ENCODE data around the gene BORA.
A peak's percentile ranks its signal among the peaks of the same experiment; 100 is the strongest.

The BORA gene

DNA sequence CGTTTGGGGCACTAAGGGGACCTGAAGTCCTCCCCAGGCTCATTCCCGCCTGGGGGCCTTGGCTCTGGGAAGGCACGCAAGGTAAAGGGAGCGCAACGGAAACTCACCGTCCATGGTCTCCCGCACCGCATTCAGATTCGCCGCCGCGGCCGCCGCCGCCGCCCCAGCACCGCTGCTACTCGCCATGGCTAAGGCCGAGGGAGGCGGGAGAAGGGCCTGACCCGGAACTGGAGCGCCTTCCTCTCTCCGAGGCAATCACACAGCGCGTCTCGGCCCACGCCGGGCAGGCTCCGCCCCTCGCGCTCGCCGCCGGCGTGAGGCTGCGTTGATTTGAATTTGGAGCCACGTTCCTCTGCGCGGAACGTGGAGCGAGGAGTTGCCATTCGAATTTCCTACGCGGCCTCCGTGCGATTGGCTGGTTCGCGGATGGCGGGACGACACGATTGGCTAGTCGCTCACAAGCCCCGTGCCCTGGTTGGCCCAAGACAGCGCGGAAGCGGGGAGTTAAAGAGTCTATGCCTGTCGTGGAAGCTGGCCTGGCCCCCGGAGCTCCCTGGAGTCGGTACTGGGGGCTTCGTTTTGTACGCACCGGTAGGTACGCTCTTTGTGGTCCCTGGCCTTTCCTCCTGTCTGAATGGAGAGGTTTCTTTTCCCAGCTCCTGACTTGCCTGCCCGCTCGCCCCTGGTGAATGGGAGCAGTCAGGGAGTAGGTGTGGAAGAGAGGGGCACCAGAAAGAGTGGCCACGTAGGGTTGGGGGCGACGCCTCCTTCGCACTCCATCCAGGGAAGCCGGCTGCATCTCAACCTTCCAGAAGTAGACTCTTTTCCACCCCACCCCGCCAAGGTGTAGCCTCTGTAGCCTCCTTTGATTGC, at the start of gene BORA, which contains the start of gene MZT1:
Gene BORA (plus strand): TSS at position 507 of the 873 bp plus-strand sequence. CDS start 1,018 bp downstream, outside the sequence.
Gene MZT1 (minus strand): TSS at position 213 of the 873 bp plus-strand sequence. CDS start 27 bp downstream, at position 186.
- peaks cover 16% of the 10 kb centered on the region for H3K4me1 ChIP-seq (ENCODE audit: insufficient read depth, poor library complexity, severe bottlenecking)
- H3K36me3 ChIP-seq (ENCODE audit: low read depth), result peaks cover 56% of the 10 kb centered on the region
- peak; percentile 95 for ATAC-seq (ENCODE audit: low read depth)
- peak; percentile 96 for DNase-seq (ENCODE audit: low spot score)
- no peaks in the 10 kb centered on the region for H3K27me3 ChIP-seq (ENCODE audit: insufficient read depth, poor library complexity, severe bottlenecking)
- peak within 1 kb of the TSS; percentile 58 for H3K4me3 ChIP-seq (ENCODE audit: severe bottlenecking)
- TF ChIP-seq, protein P1, sequence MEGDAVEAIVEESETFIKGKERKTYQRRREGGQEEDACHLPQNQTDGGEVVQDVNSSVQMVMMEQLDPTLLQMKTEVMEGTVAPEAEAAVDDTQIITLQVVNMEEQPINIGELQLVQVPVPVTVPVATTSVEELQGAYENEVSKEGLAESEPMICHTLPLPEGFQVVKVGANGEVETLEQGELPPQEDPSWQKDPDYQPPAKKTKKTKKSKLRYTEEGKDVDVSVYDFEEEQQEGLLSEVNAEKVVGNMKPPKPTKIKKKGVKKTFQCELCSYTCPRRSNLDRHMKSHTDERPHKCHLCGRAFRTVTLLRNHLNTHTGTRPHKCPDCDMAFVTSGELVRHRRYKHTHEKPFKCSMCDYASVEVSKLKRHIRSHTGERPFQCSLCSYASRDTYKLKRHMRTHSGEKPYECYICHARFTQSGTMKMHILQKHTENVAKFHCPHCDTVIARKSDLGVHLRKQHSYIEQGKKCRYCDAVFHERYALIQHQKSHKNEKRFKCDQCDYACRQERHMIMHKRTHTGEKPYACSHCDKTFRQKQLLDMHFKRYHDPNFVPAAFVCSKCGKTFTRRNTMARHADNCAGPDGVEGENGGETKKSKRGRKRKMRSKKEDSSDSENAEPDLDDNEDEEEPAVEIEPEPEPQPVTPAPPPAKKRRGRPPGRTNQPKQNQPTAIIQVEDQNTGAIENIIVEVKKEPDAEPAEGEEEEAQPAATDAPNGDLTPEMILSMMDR (IDR thresholded peaks at IDR 0.05; ENCODE audit: poor library complexity, severe bottlenecking), result no peak
- peak within 1 kb of the TSS; percentile 16 for H3K27ac ChIP-seq (ENCODE audit: poor library complexity, severe bottlenecking)
- H3K9me3 ChIP-seq (ENCODE audit: severe bottlenecking), result no peaks in the 10 kb centered on the region

DNA sequence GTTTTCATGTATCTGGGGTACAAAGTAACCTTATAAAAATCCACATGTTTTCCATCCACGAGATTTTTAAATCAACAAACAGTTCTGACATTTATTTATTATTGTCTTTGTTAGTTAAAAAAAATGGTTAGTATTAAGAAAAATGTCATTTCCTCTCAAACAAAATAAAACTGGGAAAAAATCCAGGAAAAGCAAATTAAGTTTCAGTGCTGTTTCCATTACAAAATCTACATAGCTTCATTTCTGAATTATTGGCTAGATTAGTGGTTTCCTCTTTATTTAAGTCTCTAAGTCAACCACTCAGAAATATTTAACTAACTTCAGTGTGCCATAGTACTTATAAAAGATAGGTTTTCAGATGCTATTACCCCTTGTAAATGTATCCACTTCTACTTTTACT, 49.4 kb upstream of the BORA start:
- Histone ChIP-seq H3K36me3 (ENCODE audit: low read depth) (no peaks in the 10 kb centered on the region), H3K27me3 (ENCODE audit: insufficient read depth, poor library complexity, severe bottlenecking) (no peaks in the 10 kb centered on the region), H3K4me3 (ENCODE audit: severe bottlenecking) (no peak overlapping the region), H3K4me1 (ENCODE audit: insufficient read depth, poor library complexity, severe bottlenecking) (no peaks in the 10 kb centered on the region), H3K9me3 (ENCODE audit: severe bottlenecking) (no peaks in the 10 kb centered on the region), H3K27ac (ENCODE audit: poor library complexity, severe bottlenecking) (no peak overlapping the region)
- ATAC-seq (ENCODE audit: low read depth), result no peak
- DNase-seq (ENCODE audit: low spot score), result no peak
- TF ChIP-seq, protein P1 (IDR thresholded peaks at IDR 0.05; ENCODE audit: poor library complexity, severe bottlenecking), result no peak

DNA sequence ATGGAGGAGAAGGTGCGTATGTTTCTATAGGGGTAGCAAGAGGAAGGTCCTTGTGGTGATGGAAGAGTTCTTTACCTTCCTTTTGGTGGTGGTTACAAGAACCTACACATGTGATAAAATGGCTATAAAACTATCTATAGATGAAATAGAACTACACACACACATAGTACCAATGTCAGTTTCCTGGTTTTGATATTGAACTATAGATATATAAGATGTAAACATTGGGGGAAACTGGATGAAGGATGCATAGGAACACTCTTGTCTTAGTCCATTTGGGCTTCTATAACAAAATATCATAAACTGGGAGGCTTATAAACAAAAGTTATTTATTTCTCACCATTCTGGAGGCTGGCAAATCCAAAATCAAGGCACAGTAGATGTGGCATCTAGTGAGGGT, 47.4 kb upstream of the BORA start:
- DNase-seq (ENCODE audit: low spot score) (no peak), ATAC-seq (ENCODE audit: low read depth) (no peak)
- TF ChIP-seq, protein P1 (IDR thresholded peaks at IDR 0.05; ENCODE audit: poor library complexity, severe bottlenecking), result no peak
- no peak overlapping the region for H3K4me3 ChIP-seq (ENCODE audit: severe bottlenecking)
- no peaks in the 10 kb centered on the region for H3K27me3 ChIP-seq (ENCODE audit: insufficient read depth, poor library complexity, severe bottlenecking)
- no peaks in the 10 kb centered on the region for H3K9me3 ChIP-seq (ENCODE audit: severe bottlenecking)
- no peak overlapping the region for H3K27ac ChIP-seq (ENCODE audit: poor library complexity, severe bottlenecking)
- H3K36me3 ChIP-seq (ENCODE audit: low read depth), result no peaks in the 10 kb centered on the region
- no peaks in the 10 kb centered on the region for H3K4me1 ChIP-seq (ENCODE audit: insufficient read depth, poor library complexity, severe bottlenecking)

DNA sequence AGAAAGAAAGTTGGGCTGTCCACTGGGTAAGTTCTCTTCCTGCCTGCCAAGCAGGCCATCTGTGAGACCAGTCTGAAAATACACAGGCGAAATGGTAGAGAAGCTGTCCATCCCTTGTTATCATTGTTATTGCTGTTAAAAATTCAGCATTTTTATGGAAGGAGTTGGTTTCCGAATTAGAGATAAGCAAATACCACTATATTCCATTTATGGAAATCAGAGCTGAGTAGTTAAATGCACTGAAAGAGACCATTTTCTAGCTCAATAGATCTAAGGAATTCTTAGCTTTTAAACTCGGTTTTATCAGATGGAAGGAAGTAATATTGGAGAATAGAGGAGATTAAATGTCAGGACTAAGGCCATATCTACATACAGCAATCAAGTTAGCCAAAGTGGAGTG, 41.0 kb upstream of the BORA start:
- Histone ChIP-seq H3K9me3 (ENCODE audit: severe bottlenecking) (no peaks in the 10 kb centered on the region), H3K27me3 (ENCODE audit: insufficient read depth, poor library complexity, severe bottlenecking) (no peaks in the 10 kb centered on the region), H3K27ac (ENCODE audit: poor library complexity, severe bottlenecking) (no peak overlapping the region), H3K36me3 (ENCODE audit: low read depth) (no peaks in the 10 kb centered on the region), H3K4me1 (ENCODE audit: insufficient read depth, poor library complexity, severe bottlenecking) (no peaks in the 10 kb centered on the region), H3K4me3 (ENCODE audit: severe bottlenecking) (no peak overlapping the region)
- ATAC-seq (ENCODE audit: low read depth) (no peak), DNase-seq (ENCODE audit: low spot score) (no peak)
- TF ChIP-seq, protein P1 (IDR thresholded peaks at IDR 0.05; ENCODE audit: poor library complexity, severe bottlenecking), result no peak

Measured in RWPE2 (cell line).